ENCODE results near the gene DAP.
A peak's percentile ranks its signal among the peaks of the same experiment; 100 is the strongest.

The DAP gene

GRCh38 chr5:10695055-10695649, 65.9 kb downstream of the DAP start:
- no peak for DNase-seq (ENCODE audit: low read depth in 2 of 3, low spot score in 1 of 3)

GRCh38 chr5:10691826-10692785, 68.9 kb downstream of the DAP start:
- no peak for DNase-seq (ENCODE audit: low read depth in 2 of 3, low spot score in 1 of 3)

- DNase-seq (ENCODE audit: low read depth in 2 of 3, low spot score in 1 of 3): no peak
Measured at GRCh38 chr5:10690460-10691440, 70.3 kb downstream of the DAP start.

GRCh38 chr5:10689391-10690081, 71.5 kb downstream of the DAP start:
- DNase-seq (ENCODE audit: low read depth in 2 of 3, low spot score in 1 of 3): peak in 1 of 3 donors; percentile 26

- no peak for DNase-seq (ENCODE audit: low read depth in 2 of 3, low spot score in 1 of 3)
Measured at GRCh38 chr5:10688651-10689171, 72.3 kb downstream of the DAP start.

- DNase-seq (ENCODE audit: low read depth in 2 of 3, low spot score in 1 of 3): no peak
Measured at GRCh38 chr5:10686890-10687289, 74.1 kb downstream of the DAP start.

- no peak for DNase-seq (ENCODE audit: low read depth in 2 of 3, low spot score in 1 of 3)
Measured at GRCh38 chr5:10685115-10685521, 75.9 kb downstream of the DAP start.

- no peak for DNase-seq (ENCODE audit: low read depth in 2 of 3, low spot score in 1 of 3)
Measured at GRCh38 chr5:10684303-10685086, 76.5 kb downstream of the DAP start.

GRCh38 chr5:10682801-10683525, 78.1 kb downstream of the DAP start:
- no peak for DNase-seq (ENCODE audit: low read depth in 2 of 3, low spot score in 1 of 3)

- DNase-seq (ENCODE audit: low read depth in 2 of 3, low spot score in 1 of 3): no peak
Measured at GRCh38 chr5:10681731-10682679, 79.0 kb downstream of the DAP start.

- DNase-seq (ENCODE audit: low read depth in 2 of 3, low spot score in 1 of 3): no peak
Measured at GRCh38 chr5:10680876-10681481, 80.1 kb downstream of the DAP start.

- no peak for DNase-seq (ENCODE audit: low read depth in 2 of 3, low spot score in 1 of 3)
Measured at GRCh38 chr5:10679336-10679988, 81.6 kb downstream of the DAP start.

- no peak for DNase-seq (ENCODE audit: low read depth in 2 of 3, low spot score in 1 of 3)
Measured at GRCh38 chr5:10678244-10678643, 82.8 kb downstream of the DAP start.

- no peak for DNase-seq (ENCODE audit: low read depth in 2 of 3, low spot score in 1 of 3)
Measured at GRCh38 chr5:10677533-10677932, 83.5 kb downstream of the DAP start.

- no peak for DNase-seq (ENCODE audit: low read depth in 2 of 3, low spot score in 1 of 3)
Measured at GRCh38 chr5:10676946-10677345, 84.1 kb downstream of the DAP start.

GRCh38 chr5:10676224-10676623, 84.8 kb downstream of the DAP start:
- no peak for DNase-seq (ENCODE audit: low read depth in 2 of 3, low spot score in 1 of 3)

- no peak for DNase-seq (ENCODE audit: low read depth in 2 of 3, low spot score in 1 of 3)
Measured at GRCh38 chr5:10675177-10675700, 85.8 kb downstream of the DAP start.
